Mucosa of stomach (tissue), 1 donor: ENCODE measurements around the gene CPNE4.

Experiments used
- H3K27me3 ChIP-seq: one replicate; pipeline ENCODE4 v1.7.0; 2013; ENCODE audit warnings: mild to moderate bottlenecking, low read length; ENCODE audit not compliant: control insufficient read depth, insufficient read depth
- H3K36me3 ChIP-seq: one replicate; pipeline ENCODE4 v1.7.0; 2013; ENCODE audit warnings: low read length; ENCODE audit not compliant: control insufficient read depth, insufficient read depth
- H3K4me1 ChIP-seq: one replicate; pipeline ENCODE4 v1.7.0; 2013; ENCODE audit warnings: mild to moderate bottlenecking, low read length; ENCODE audit not compliant: control insufficient read depth, insufficient read depth
- H3K4me3 ChIP-seq: one replicate; pipeline ENCODE4 v1.7.0; 2013; ENCODE audit warnings: low read length
- H3K9ac ChIP-seq: one replicate; pipeline ENCODE4 v1.7.0; 2013; ENCODE audit warnings: mild to moderate bottlenecking, low read length, moderate library complexity
- H3K9me3 ChIP-seq: one replicate; pipeline ENCODE4 v1.7.0; 2013; ENCODE audit warnings: mild to moderate bottlenecking, low read length, moderate library complexity; ENCODE audit not compliant: control insufficient read depth
- donor health status: Pancreatic carcinoma.

Gene CPNE4

DNA sequence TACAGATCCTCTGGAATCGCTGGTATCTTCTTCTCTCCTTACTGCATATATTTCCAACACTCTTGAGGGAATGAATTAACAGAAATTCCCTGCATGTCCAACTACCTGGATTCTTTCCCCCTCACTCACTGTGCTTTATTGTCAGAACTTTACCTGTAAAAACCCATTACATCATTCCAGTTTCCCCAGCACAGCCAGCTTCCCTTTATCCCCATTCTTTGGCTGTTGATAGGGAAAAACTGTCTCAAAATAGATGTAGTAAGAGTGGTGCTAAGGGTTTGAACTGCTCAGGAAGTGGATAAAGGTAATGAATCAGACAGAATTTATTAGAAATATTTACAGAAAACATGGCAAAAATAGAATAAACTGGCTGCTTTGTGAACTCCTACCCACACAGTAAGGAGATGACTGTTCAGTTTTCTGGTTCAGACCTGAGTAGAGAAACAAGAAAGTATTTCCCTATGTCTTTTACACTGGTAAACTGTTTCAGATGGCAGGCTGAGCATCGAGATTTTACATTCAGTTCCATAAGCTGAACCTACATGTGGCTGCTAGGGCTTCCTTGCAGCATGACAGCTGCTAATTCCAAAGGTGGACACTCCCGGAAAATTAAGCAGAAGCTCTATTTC is 188.4 kb downstream of the CPNE4 start:
- Histone ChIP-seq H3K4me1 (no peaks in the 10 kb centered on the region), H3K4me3 (no peak overlapping the region), H3K9ac (no peak overlapping the region), H3K9me3 (no peaks in the 10 kb centered on the region), H3K27me3 (no peaks in the 10 kb centered on the region), H3K36me3 (no peaks in the 10 kb centered on the region)

DNA sequence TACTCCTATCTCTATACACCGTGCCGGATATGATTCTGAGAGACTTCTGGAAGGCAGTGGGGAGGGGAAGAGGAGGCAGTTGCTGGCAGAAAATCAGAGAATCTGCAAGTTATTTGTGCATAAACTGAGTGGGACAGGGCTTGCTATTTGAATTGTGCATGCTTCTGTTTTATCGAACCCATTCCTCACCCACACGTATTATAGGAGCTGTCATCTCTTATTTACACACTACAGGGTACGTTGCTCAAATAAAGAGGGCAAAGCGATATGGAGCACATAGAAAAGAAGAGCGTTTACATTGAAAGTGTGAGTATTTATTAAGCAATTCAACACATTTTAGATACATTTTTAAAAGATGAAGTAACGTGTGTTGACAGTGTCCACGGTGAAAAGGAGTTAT is 191.6 kb downstream of the CPNE4 start:
- Histone ChIP-seq H3K4me1 (no peaks in the 10 kb centered on the region), H3K9me3 (no peaks in the 10 kb centered on the region), H3K36me3 (no peaks in the 10 kb centered on the region), H3K27me3 (no peaks in the 10 kb centered on the region), H3K4me3 (no peak overlapping the region), H3K9ac (no peak overlapping the region)

DNA sequence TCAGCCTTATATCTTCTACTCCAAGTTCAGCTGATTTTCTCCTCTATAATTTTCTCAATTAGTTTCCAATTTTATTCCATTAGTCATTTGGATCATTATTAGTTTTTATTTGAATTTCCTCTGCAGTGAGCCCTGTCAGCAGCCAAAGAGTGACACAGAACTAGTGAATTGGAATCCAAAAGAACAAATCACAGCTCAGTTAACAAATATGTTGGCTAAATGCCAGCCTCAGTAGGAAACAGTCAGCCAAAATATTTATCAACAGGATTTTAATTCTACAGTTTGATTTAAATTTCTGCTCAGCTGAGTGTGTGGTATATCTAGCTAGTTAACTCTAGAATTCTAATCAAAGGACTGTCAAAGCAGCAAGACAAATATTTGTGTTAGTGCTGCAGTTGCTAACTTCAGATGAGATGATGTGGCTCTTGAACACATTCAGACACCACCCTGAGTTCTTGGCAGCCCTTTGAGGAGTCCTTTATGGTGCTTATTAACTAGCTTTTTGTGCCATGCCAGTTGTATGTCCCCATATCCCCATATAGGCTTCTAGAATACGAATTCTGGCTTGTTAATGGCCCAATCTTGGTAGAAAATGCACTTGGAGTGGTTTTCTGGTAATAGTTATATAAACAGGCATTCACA is 194.5 kb downstream of the CPNE4 start:
- Histone ChIP-seq H3K4me3 (no peak overlapping the region), H3K36me3 (no peaks in the 10 kb centered on the region), H3K9me3 (no peaks in the 10 kb centered on the region), H3K9ac (no peak overlapping the region), H3K4me1 (no peaks in the 10 kb centered on the region), H3K27me3 (no peaks in the 10 kb centered on the region)

DNA sequence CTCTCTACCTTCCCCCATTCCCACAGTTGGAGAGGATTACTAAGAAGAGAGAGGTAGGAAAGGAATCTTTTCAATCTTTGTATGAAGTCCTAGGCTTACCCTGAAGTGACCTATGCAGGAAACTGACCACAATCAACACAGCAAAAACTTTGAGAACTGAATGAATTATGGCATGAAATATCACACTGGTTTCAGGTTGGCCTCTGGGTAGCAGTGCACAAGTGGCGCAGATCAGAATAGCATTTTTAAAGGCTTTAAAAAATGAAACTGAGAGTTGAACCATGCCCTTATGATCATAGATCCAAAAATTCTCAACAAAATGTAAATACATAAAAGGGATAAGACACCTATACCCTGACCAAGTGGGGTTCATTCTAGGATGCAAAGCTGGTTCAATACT is 198.9 kb downstream of the CPNE4 start:
- Histone ChIP-seq H3K36me3 (no peaks in the 10 kb centered on the region), H3K4me1 (no peaks in the 10 kb centered on the region), H3K9me3 (no peaks in the 10 kb centered on the region), H3K9ac (no peak overlapping the region), H3K4me3 (no peak overlapping the region), H3K27me3 (no peaks in the 10 kb centered on the region)

DNA sequence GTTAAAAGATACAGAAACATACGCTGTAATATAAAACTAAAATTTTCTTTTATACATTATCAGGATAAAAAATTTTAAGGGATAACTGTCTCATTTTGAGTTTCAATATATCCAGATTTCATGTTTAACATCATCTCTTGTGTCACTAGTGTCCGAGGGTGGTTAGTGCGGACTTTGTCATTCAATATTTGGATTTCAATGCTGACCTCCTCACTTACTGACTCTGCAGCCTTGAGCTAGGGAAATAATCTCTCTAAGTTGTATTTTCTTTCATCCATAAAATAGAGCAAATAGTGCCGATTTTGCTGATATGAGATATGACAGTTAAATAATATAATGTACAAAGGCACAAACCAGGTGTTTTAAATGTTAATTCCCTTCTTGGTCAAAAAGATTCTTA is 203.2 kb downstream of the CPNE4 start:
- Histone ChIP-seq H3K9ac (no peak overlapping the region), H3K4me1 (no peaks in the 10 kb centered on the region), H3K4me3 (no peak overlapping the region), H3K36me3 (no peaks in the 10 kb centered on the region), H3K27me3 (no peaks in the 10 kb centered on the region), H3K9me3 (no peaks in the 10 kb centered on the region)

DNA sequence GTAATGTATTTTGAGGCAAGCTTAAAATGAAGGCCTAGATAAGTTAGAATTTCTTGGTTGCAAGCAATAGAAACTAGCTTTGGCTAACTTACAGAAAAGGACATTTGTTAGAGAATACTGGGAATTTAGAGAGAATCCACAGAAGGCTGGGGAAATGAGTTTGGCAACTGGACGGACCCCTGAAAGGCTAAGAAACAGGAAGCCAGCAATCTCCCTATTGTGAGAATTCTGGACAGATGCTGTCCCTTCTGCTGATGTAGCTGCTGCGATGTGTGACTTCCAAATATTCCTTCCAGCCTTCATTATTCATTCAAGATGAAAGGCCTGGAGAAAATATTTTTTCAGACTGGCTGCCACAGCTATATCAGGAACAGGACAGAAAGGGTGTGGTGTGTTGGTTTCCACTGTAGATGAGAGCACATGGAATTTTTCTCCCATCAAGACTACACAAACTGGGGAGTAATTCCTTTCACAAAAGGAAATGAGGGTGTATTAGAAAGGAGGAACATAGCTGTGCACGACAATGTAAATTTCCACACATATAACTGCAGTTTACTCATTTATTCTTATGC is 213.5 kb downstream of the CPNE4 start:
- Histone ChIP-seq H3K27me3 (no peaks in the 10 kb centered on the region), H3K36me3 (no peaks in the 10 kb centered on the region), H3K4me3 (no peak overlapping the region), H3K9me3 (no peaks in the 10 kb centered on the region), H3K9ac (no peak overlapping the region), H3K4me1 (no peaks in the 10 kb centered on the region)

DNA sequence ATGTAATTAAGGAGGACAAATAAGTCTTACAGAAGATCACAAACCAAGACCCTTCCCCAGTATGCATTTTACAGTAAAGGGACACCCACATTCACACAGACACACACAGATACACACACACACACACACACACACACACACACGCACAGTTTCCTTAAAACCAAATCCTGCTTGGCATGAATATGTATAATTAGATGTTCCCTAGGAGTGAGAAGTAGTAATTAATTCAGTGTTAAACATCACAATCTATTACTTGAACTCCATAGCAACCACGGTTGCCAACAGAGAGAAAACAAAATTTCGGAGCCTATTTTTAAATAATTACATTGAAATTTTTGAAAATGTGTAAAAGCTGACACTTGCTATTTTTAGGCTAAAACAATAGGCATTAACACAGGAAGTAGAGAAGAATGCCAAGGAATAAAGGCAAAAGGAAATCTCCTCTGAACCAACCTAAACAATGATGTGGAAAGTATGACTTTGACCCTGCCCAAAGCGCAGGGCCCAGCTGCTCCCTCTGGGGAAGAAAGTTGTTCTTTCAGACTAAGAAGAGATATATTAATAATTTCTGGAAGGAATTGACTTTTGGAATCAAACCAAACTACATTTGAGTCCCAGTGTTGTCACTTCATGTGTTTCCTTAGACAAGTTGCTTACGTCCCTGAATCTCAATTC is 215.3 kb downstream of the CPNE4 start:
- Histone ChIP-seq H3K9me3 (no peaks in the 10 kb centered on the region), H3K36me3 (no peaks in the 10 kb centered on the region), H3K4me1 (no peaks in the 10 kb centered on the region), H3K9ac (no peak overlapping the region), H3K4me3 (no peak overlapping the region), H3K27me3 (no peaks in the 10 kb centered on the region)

DNA sequence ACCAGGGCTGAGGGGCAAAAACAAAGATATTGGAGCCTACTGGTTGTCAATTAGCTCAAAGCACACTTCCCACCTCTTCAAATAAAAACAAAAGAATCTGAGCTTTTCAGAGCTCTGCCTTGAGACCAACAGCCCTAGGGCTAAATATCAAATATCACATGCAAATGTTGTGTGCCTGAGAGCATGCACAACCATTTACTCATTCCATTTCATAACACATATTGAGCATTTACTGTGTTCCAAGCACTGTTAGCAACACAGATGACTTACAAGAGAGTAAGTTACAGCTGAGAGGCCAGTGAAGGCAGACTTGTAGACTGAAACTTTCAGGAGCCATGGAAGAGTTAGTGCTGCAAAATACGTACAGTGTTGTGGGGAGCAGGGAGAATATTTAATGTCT is 222.4 kb downstream of the CPNE4 start:
- Histone ChIP-seq H3K27me3 (no peaks in the 10 kb centered on the region), H3K9ac (no peak overlapping the region), H3K36me3 (no peaks in the 10 kb centered on the region), H3K4me3 (no peak overlapping the region), H3K9me3 (no peaks in the 10 kb centered on the region), H3K4me1 (no peaks in the 10 kb centered on the region)

DNA sequence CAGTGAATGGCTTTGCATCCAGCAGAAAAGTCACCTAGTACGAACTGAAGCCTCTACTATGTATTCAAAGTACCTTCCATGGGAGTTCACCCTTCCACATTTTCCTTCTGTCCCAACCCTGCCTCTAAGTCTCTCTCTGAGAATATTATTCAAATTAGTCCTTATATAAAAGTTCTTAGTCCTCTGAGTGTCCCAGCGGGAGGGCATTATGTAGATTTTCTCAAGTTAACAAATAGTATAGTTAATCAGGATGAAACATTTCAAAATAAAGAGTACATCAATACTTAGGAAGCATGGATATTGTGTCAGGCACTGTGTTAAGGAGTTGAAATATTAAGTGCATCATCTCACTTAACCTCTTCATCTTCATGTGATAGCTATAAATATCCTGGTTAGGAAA is 223.3 kb downstream of the CPNE4 start:
- Histone ChIP-seq H3K9ac (no peak overlapping the region), H3K9me3 (no peaks in the 10 kb centered on the region), H3K4me1 (no peaks in the 10 kb centered on the region), H3K36me3 (no peaks in the 10 kb centered on the region), H3K4me3 (no peak overlapping the region), H3K27me3 (no peaks in the 10 kb centered on the region)

DNA sequence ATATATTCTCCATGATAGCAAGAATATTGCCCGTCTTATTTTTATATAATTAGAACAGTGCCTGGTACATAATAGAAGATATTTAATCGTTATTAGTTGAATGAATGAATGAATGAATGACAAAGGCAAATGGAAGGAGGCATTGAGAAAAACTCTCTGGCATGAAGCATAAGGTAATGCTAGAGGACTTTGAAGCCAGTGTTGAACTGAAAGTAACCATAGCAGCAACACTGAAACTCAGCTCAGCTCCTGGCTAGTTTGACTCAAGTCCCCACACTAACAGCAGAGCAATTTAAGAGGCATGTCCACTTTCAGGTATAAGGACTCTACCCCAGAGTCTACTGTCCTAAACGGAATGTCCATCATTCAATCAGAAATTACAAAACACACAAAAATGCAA is 227.0 kb downstream of the CPNE4 start:
- Histone ChIP-seq H3K4me3 (no peak overlapping the region), H3K9ac (no peak overlapping the region), H3K9me3 (no peaks in the 10 kb centered on the region), H3K36me3 (no peaks in the 10 kb centered on the region), H3K4me1 (no peaks in the 10 kb centered on the region), H3K27me3 (no peaks in the 10 kb centered on the region)

DNA sequence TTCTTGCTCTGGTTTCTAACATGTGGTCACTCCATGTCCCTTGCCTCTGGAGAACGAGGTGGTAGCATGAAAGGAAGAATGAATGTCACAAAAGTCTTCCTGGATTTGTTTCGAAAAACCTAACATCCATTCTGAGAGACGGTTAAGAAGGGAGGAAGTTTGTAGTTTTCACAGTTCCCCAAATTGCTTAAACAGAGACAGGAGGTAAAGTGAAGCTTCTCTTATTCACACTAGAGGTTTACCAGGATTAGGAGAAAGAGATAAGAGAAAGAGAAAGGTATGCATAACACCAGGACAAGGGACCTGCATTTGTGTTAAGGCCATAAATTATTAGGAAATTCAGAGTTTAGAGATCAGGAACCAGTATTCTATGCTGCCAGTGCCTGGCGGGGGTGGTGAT is 228.1 kb downstream of the CPNE4 start:
- H3K4me3 ChIP-seq = no peak overlapping the region
- H3K9me3 ChIP-seq = no peaks in the 10 kb centered on the region

DNA sequence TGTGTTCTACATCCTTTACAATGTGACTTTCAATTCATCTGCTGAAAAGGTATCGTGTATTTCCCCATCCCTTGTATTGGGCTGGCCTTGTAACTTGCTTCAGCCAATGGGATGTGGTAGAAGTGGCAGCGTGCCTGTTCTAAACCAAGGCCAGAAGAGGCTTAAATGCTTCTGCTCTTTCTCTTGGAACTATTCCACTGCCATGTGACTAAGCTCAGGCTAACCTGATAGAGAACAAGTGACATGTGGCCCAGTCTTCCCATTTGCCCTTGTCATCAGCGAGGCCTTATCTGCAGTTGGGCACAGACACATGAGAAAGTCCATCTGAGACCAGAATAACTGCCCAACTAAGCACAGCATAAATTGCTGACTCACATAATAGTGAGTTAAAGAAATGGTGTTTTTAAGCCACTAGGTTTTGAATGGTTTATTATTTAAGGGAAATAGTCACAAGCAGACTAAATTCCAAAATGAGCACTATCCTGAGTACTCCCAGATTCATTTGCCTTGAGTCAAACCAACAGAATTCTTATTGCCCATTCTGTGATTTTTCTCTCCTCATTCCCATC is 230.2 kb downstream of the CPNE4 start:
- Histone ChIP-seq H3K36me3 (no peaks in the 10 kb centered on the region), H3K9me3 (no peaks in the 10 kb centered on the region), H3K4me1 (no peaks in the 10 kb centered on the region), H3K27me3 (no peaks in the 10 kb centered on the region), H3K4me3 (no peak overlapping the region), H3K9ac (no peak overlapping the region)

More for the DNA sequence above, 228.1 kb downstream of the CPNE4 start:
- H3K36me3 ChIP-seq = no peaks in the 10 kb centered on the region
- H3K27me3 ChIP-seq = no peaks in the 10 kb centered on the region
- H3K4me1 ChIP-seq = no peaks in the 10 kb centered on the region
- no peak overlapping the region for H3K9ac ChIP-seq
